Measurements from ENCODE around the gene GPR84.

GRCh38 chr12:54412348-54412747 lies 48.1 kb upstream of the GPR84 start:
- TF ChIP-seq CTCF (conservative IDR thresholded peaks at IDR 0.05) (no peak), EZH2 (IDR thresholded peaks at IDR 0.05; ENCODE audit: low read depth) (no peak)

Measured in PC-9 (cell line).